Fibroblast of lung (primary cell): ENCODE results near the gene KLK8. TPM values are rescaled to one million over a fixed set of nuclear protein-coding genes. Genes with fewer than 3 reads are reported as not detected.

Experiments used
- DNase-seq, 2 donors: peaks; one replicate each; pipeline versions ENCODE4 v3.0.0 to v3.0.0-alpha.2; 2010; ENCODE audit warnings: low read depth in 2 of 2
- H2AFZ ChIP-seq: 2 replicates; pipeline ENCODE4 v1.5.1; 2012; ENCODE audit warnings: low read length, control low read depth, inconsistent platforms
- H3K27ac ChIP-seq: 2 replicates; pipeline ENCODE4 v1.5.1; 2011; ENCODE audit warnings: low read length, control low read depth; ENCODE audit not compliant: insufficient read depth
- H3K27me3 ChIP-seq: 2 replicates; pipeline ENCODE4 v1.5.1; 2011; ENCODE audit warnings: mild to moderate bottlenecking, low read length; ENCODE audit not compliant: control insufficient read depth, insufficient read depth
- H3K36me3 ChIP-seq: 2 replicates; pipeline ENCODE4 v1.5.1; 2011; ENCODE audit warnings: low read length; ENCODE audit not compliant: control insufficient read depth, insufficient read depth
- H3K4me1 ChIP-seq: 2 replicates; pipeline ENCODE4 v1.5.1; 2011; ENCODE audit warnings: low read length; ENCODE audit not compliant: control insufficient read depth, insufficient read depth; ENCODE audit errors: extremely low read depth
- H3K4me2 ChIP-seq: 2 replicates; pipeline ENCODE4 v1.5.1; 2011; ENCODE audit warnings: low read length, control low read depth; ENCODE audit not compliant: insufficient read depth; ENCODE audit errors: extremely low read depth
- H3K4me3 ChIP-seq, 4 experiments: fragments of 200-600 bp in 1 of 4; sonication (generic) in 1 of 4; replicated peaks in 1 of 4; 2 replicates each; pipeline ENCODE4 v1.5.1; 2011 to 2016; ENCODE audit warnings: low read length in 4 of 4, low read depth in 3 of 4, mild to moderate bottlenecking in 3 of 4, control low read depth in 2 of 4, inconsistent platforms in 1 of 4, mixed read lengths in 1 of 4; ENCODE audit not compliant: insufficient read depth in 1 of 4; ENCODE audit errors: control extremely low read depth in 1 of 4
- H3K79me2 ChIP-seq: 2 replicates; pipeline ENCODE4 v1.5.1; 2012; ENCODE audit warnings: mild to moderate bottlenecking, low read length, inconsistent platforms; ENCODE audit not compliant: control insufficient read depth, insufficient read depth
- H3K9ac ChIP-seq: 2 replicates; pipeline ENCODE4 v1.5.1; 2011; ENCODE audit warnings: mild to moderate bottlenecking, low read length, control low read depth; ENCODE audit not compliant: insufficient read depth
- H3K9me3 ChIP-seq: 2 replicates; pipeline ENCODE4 v1.5.1; 2012; ENCODE audit warnings: low read depth, low read length; ENCODE audit not compliant: control insufficient read depth, insufficient read depth
- H4K20me1 ChIP-seq: 2 replicates; pipeline ENCODE4 v1.5.1; 2011; ENCODE audit warnings: low read length; ENCODE audit not compliant: control insufficient read depth, insufficient read depth; ENCODE audit errors: extremely low read depth
- CTCF ChIP-seq, 2 donors: IDR thresholded peaks in 1 of 2; conservative IDR thresholded peaks in 1 of 2; 1 replicate in 1 of 2; 2 replicates in 1 of 2; pipeline ENCODE4 v1.5.1; 2011 to 2012; ENCODE audit warnings: low read length in 2 of 2, control low read depth in 1 of 2, inconsistent platforms in 1 of 2, low read depth in 1 of 2, mild to moderate bottlenecking in 1 of 2
- EZH2 ChIP-seq: IDR thresholded peaks from 2 replicates; pipeline ENCODE4 v1.5.1; 2012; ENCODE audit warnings: low read length, control low read depth, mild to moderate bottlenecking; ENCODE audit errors: missing control alignments
- polyA plus RNA-seq, 2 donors: library from polyadenylated mRNA; depleted of rRNA in 1 of 2; stranded (reverse) in 1 of 2; unstranded in 1 of 2; fragments of >200 nt; gene quantifications; 2 replicates each; pipeline ENCODE4 v1.2.1, GENCODE V29; 2011 to 2012; ENCODE audit warnings: missing spikeins in 1 of 2
- total RNA-seq: library from RNA; depleted of rRNA; stranded (reverse); fragments of >200 nt; gene quantifications from 2 replicates; pipeline ENCODE4 v1.2.1, GENCODE V29; 2014

Gene KLK8
- total and polyA plus RNA-seq, 2 donors (not counting 1 experiment from before 2014, with no cell fraction given): not detected

DNA sequence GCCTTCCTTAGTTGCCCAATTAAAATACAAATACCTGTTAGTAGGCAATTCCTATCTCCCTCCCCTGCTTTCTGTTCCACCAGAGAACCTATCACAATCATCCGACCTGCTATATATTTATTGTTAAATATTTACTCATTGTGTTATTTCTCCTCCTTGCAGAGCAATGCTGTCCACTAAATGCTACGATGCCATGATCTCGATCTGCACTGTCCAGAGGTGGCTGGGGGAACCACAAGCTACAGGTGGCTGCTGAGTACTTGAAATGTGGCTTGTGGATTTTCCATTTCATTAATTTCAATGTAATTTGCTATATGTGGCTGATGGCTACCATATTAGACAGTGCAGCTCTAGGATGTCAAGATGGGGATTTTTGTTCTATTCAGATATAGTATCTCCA is 37.1 kb downstream of the KLK8 start:
- TF ChIP-seq CTCF (conservative IDR thresholded peaks at IDR 0.05 in 1 of 2, IDR thresholded peaks at IDR 0.05 in 1 of 2; ENCODE audit: low read depth in 1 of 2, low read length in 2 of 2): no peak
- TF ChIP-seq EZH2: no peak
- no peaks in the 10 kb centered on the region for H3K4me1 ChIP-seq
- H3K27me3 ChIP-seq: no peaks in the 10 kb centered on the region
- no peak overlapping the region for H2AFZ ChIP-seq
- H3K27ac ChIP-seq: no peak overlapping the region
- no peak overlapping the region for H3K4me3 ChIP-seq
- no peaks in the 10 kb centered on the region for H3K79me2 ChIP-seq
- no peak for DNase-seq
- no peak overlapping the region for H3K9ac ChIP-seq
- H3K4me2 ChIP-seq: no peak overlapping the region
- no peaks in the 10 kb centered on the region for H3K36me3 ChIP-seq
- H3K9me3 ChIP-seq: no peaks in the 10 kb centered on the region
- no peaks in the 10 kb centered on the region for H4K20me1 ChIP-seq

DNA sequence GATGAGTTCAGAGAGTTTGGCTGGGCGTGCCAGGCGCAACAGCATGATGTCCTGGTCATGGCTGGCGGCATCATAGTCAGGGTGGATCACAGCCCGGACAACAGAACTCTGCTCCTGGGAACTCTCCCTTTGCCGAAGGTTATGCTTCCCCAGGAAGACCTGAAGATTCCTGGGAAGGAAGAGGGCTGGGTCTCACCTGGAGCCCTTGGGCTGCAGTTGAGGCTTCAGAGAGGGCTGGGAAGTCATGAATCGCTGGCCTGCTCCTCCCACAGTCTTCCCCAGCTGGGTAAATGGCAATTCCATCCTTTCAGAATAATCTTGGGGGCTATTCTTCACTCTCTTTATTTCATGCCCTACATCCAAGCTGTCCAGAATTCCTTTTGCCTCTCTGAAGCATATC is 38.0 kb downstream of the KLK8 start:
- Histone ChIP-seq H3K36me3 (no peaks in the 10 kb centered on the region), H2AFZ (no peak overlapping the region), H3K4me1 (no peaks in the 10 kb centered on the region), H3K4me2 (no peak overlapping the region), H3K79me2 (no peaks in the 10 kb centered on the region), H4K20me1 (no peaks in the 10 kb centered on the region), H3K27ac (no peak overlapping the region), H3K9me3 (no peaks in the 10 kb centered on the region), H3K9ac (no peak overlapping the region), H3K4me3 (no peak overlapping the region), H3K27me3 (no peaks in the 10 kb centered on the region)
- DNase-seq: no peak
- TF ChIP-seq EZH2: no peak
- TF ChIP-seq CTCF (conservative IDR thresholded peaks at IDR 0.05 in 1 of 2, IDR thresholded peaks at IDR 0.05 in 1 of 2; ENCODE audit: low read depth in 1 of 2, low read length in 2 of 2): no peak

DNA sequence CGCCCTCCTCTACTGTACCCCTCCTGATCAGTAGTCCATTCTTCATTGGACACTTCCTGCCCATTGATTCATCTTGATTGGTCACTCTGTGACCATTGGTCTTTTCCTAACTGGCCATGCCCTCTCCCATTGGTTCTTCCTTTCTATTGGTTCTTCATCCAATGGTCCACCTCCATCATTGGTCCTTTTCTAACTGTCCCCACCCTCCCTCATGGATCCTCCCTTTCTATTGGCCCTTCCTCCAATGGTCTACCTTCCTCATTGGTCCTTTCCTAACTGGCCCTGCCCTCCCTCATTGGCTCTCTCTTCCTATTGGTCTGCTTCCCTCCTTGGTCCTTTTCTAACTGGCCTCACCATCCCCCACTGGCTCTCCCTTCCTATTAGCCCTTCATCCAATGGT is 39.2 kb downstream of the KLK8 start:
- no peaks in the 10 kb centered on the region for H3K27me3 ChIP-seq
- H4K20me1 ChIP-seq: no peaks in the 10 kb centered on the region
- no peaks in the 10 kb centered on the region for H3K79me2 ChIP-seq
- H3K27ac ChIP-seq: no peak overlapping the region
- no peaks in the 10 kb centered on the region for H3K4me1 ChIP-seq
- DNase-seq: no peak
- H2AFZ ChIP-seq: no peak overlapping the region
- no peak overlapping the region for H3K4me2 ChIP-seq
- TF ChIP-seq EZH2 (no peak), CTCF (conservative IDR thresholded peaks at IDR 0.05 in 1 of 2, IDR thresholded peaks at IDR 0.05 in 1 of 2; ENCODE audit: low read depth in 1 of 2, low read length in 2 of 2) (no peak)
- no peak overlapping the region for H3K9ac ChIP-seq
- H3K36me3 ChIP-seq: no peaks in the 10 kb centered on the region
- no peaks in the 10 kb centered on the region for H3K9me3 ChIP-seq
- H3K4me3 ChIP-seq: no peak overlapping the region
